HepG2 (cell line): ENCODE results near the gene PNRC1. TPM values are rescaled to one million over a fixed set of nuclear protein-coding genes. Genes with fewer than 3 reads are reported as not detected.

Source experiments
- ASH2L ChIP-seq: fragments of 300-600, 200-600 bp; sonication (generic); IDR thresholded peaks from 2 replicates; pipeline ENCODE4 v1.7.0; 2017; ENCODE audit warnings: low read depth, mild to moderate bottlenecking, moderate library complexity, mixed read lengths, low read length; ENCODE audit not compliant: insufficient read length
- CENPBD1 ChIP-seq: sonication (generic); formaldehyde crosslinking; IDR thresholded peaks from 2 replicates; pipeline ENCODE4 v1.8.0; 2022; ENCODE audit warnings: missing genetic modification reagents, low read depth, mild to moderate bottlenecking, borderline replicate concordance
- CENPX ChIP-seq: sonication (generic); formaldehyde crosslinking; IDR thresholded peaks from 2 replicates; pipeline ENCODE4 v1.9.0; 2021; ENCODE audit warnings: mild to moderate bottlenecking, missing genetic modification reagents, moderate library complexity
- CHD2 ChIP-seq: IDR thresholded peaks from 2 replicates; pipeline ENCODE4 v1.6.1; 2011; ENCODE audit warnings: low read depth, low read length, improper control_type of control experiment
- CTCF ChIP-seq: sonication (generic); formaldehyde crosslinking; IDR thresholded peaks from 2 replicates; pipeline ENCODE4 v1.5.0; 2020; ENCODE audit warnings: mild to moderate bottlenecking, missing genetic modification reagents, moderate library complexity
- DNMT1 ChIP-seq: sonication (generic); formaldehyde crosslinking; IDR thresholded peaks from 2 replicates; pipeline ENCODE4 v1.5.1; 2020; ENCODE audit warnings: mild to moderate bottlenecking, missing genetic modification reagents
- EED ChIP-seq: sonication (generic); formaldehyde crosslinking; IDR thresholded peaks from 2 replicates; pipeline ENCODE4 v1.5.0; 2020; ENCODE audit warnings: mild to moderate bottlenecking, missing genetic modification reagents
- GPBP1L1 ChIP-seq: sonication (generic); formaldehyde crosslinking; IDR thresholded peaks from 2 replicates; pipeline ENCODE4 v1.5.0; 2020; ENCODE audit warnings: mild to moderate bottlenecking, missing genetic modification reagents
- HES4 ChIP-seq: sonication (generic); formaldehyde crosslinking; IDR thresholded peaks from 2 replicates; pipeline ENCODE4 v1.9.0; 2021; ENCODE audit warnings: mild to moderate bottlenecking, missing genetic modification reagents, borderline replicate concordance
- HOXA5 ChIP-seq: sonication (generic); formaldehyde crosslinking; IDR thresholded peaks from 2 replicates; pipeline ENCODE4 v1.4.0; 2020; ENCODE audit warnings: missing genetic modification reagents
- KDM4B ChIP-seq: sonication (generic); formaldehyde crosslinking; IDR thresholded peaks from 2 replicates; pipeline ENCODE4 v1.4.0; 2020; ENCODE audit warnings: missing genetic modification reagents
- MAFG ChIP-seq: sonication (generic); formaldehyde crosslinking; IDR thresholded peaks from 2 replicates; pipeline ENCODE4 v1.5.1; 2020; ENCODE audit warnings: mild to moderate bottlenecking, missing genetic modification reagents
- MTF1 ChIP-seq: sonication (generic); formaldehyde crosslinking; IDR thresholded peaks from 2 replicates; pipeline ENCODE4 v1.5.0; 2020; ENCODE audit warnings: missing genetic modification reagents
- NCOA1 ChIP-seq: sonication (generic); formaldehyde crosslinking; IDR thresholded peaks from 2 replicates; pipeline ENCODE4 v1.9.0; 2021; ENCODE audit warnings: missing genetic modification reagents
- NFE2L1 ChIP-seq: sonication (generic); formaldehyde crosslinking; IDR thresholded peaks from 2 replicates; pipeline ENCODE4 v1.4.0; 2020; ENCODE audit warnings: missing genetic modification reagents, mild to moderate bottlenecking, borderline replicate concordance
- NKX3-1 ChIP-seq: sonication (generic); formaldehyde crosslinking; IDR thresholded peaks from 2 replicates; pipeline ENCODE4 v1.5.0; 2020; ENCODE audit warnings: missing genetic modification reagents
- PLRG1 ChIP-seq: fragments of 450-650 bp; conservative IDR thresholded peaks from 2 replicates; pipeline ENCODE4 v1.6.1; 2016
- SYNCRIP ChIP-seq: fragments of 200-400 bp; formaldehyde crosslinking; IDR thresholded peaks from 2 replicates; pipeline ENCODE4 v1.6.1; 2018; ENCODE audit warnings: mild to moderate bottlenecking, low read depth, low read length; ENCODE audit not compliant: insufficient read depth
- THAP8 ChIP-seq: sonication (generic); formaldehyde crosslinking; IDR thresholded peaks from 2 replicates; pipeline ENCODE4 v1.5.1; 2020; ENCODE audit warnings: missing genetic modification reagents, mild to moderate bottlenecking, borderline replicate concordance
- XRCC5 ChIP-seq: fragments of 200-400 bp; formaldehyde crosslinking; optimal IDR thresholded peaks from 2 replicates; pipeline ENCODE3; 2017; ENCODE audit warnings: mild to moderate bottlenecking, low read length
- ZBTB34 ChIP-seq: sonication (generic); formaldehyde crosslinking; IDR thresholded peaks from 2 replicates; pipeline ENCODE4 v1.8.0; 2022; ENCODE audit warnings: mild to moderate bottlenecking, missing genetic modification reagents
- ZBTB42 ChIP-seq: sonication (generic); formaldehyde crosslinking; IDR thresholded peaks from 2 replicates; pipeline ENCODE4 v1.5.0; 2020; ENCODE audit warnings: mild to moderate bottlenecking, missing genetic modification reagents
- ZNF101 ChIP-seq: sonication (generic); formaldehyde crosslinking; IDR thresholded peaks from 2 replicates; pipeline ENCODE4 v1.4.0; 2020; ENCODE audit warnings: mild to moderate bottlenecking, low read depth, missing genetic modification reagents, borderline replicate concordance
- ZNF264 ChIP-seq: sonication (generic); formaldehyde crosslinking; IDR thresholded peaks from 2 replicates; pipeline ENCODE4 v1.4.0; 2020; ENCODE audit warnings: missing genetic modification reagents
- ZNF879 ChIP-seq: sonication (generic); formaldehyde crosslinking; IDR thresholded peaks from 2 replicates; pipeline ENCODE4 v1.8.1; 2023; ENCODE audit warnings: missing genetic modification reagents
- polyA plus RNA-seq, 8 experiments: library from polyadenylated mRNA; depleted of rRNA in 3 of 8; stranded (reverse) in 7 of 8; unstranded in 1 of 8; fragments of >200 nt; fragmentation: Illumina TruSeq in 4 of 8; extraction: Trizol in 4 of 8; gene quantifications; 2 replicates each; pipeline versions ENCODE4 v1.2.1 to v1.2.3, GENCODE V29; 2011 to 2016; ENCODE audit warnings: low read depth in 4 of 8, missing spikeins in 1 of 8, mixed read lengths in 1 of 8; ENCODE audit not compliant: insufficient read depth in 1 of 8
- total RNA-seq, 5 experiments: library from RNA; depleted of rRNA; stranded (reverse); fragments of >200 nt; fragmentation: Illumina TruSeq; extraction: Trizol; gene quantifications; 2 replicates each; pipeline ENCODE4 v1.2.3, GENCODE V29; 2016; ENCODE audit warnings: low read depth in 1 of 5

PNRC1 gene
- total and polyA plus RNA-seq, 2 of the 13 experiments (the other 11 are each of a cell fraction or from before 2014, with no cell fraction given), result 17.6 to 36.0 TPM

GRCh38 chr6:89080281-89081128, at the start of gene PNRC1 (continued):
- TF ChIP-seq ASH2L (peak; percentile 36), ZNF264 (no peak; the same call in 1 of the 2 replicates), HOXA5 (CRISPR knock-in tag) (peak; percentile 62; the same call in 1 of the 2 replicates), NKX3-1 (CRISPR knock-in tag) (no peak), CTCF (CRISPR knock-in tag) (peak; percentile 40; the same call in 1 of the 2 replicates), XRCC5 (no peak), SYNCRIP (no peak), HES4 (CRISPR knock-in tag) (no peak), ZBTB42 (CRISPR knock-in tag) (0 out of 2 replicates have a peak, but pooled peaks have one; percentile 35), NFE2L1 (CRISPR knock-in tag) (no peak), NCOA1 (0 out of 2 replicates have a peak, but pooled peaks have one; percentile 58), CENPBD1 (CRISPR knock-in tag) (no peak; the same call in 1 of the 2 replicates), GPBP1L1 (CRISPR knock-in tag) (no peak), KDM4B (CRISPR knock-in tag) (peak; percentile 62; the same call in 1 of the 2 replicates), CHD2 (no peak), MAFG (CRISPR knock-in tag) (no peak), ZNF879 (CRISPR knock-in tag) (0 out of 2 replicates have a peak, but pooled peaks have one; percentile 1), MTF1 (no peak), PLRG1 (no peak), CENPX (CRISPR knock-in tag) (no peak), ZNF101 (no peak), ZBTB34 (CRISPR knock-in tag) (peak; percentile 70; the same call in 1 of the 2 replicates), DNMT1 (0 out of 2 replicates have a peak, but pooled peaks have one; percentile 15), THAP8 (CRISPR knock-in tag) (no peak), EED (CRISPR knock-in tag) (no peak)
